Fibroblast of mammary gland (primary cell): ENCODE results near the gene NPEPPS.

Experiments used
- DNase-seq: peaks from one replicate; pipeline ENCODE4 v3.0.0-alpha.2; 2010; ENCODE audit warnings: low read depth
- H3K4me3 ChIP-seq: 2 replicates; pipeline ENCODE4 v1.5.1; 2011; ENCODE audit warnings: low read depth, mild to moderate bottlenecking, low read length, moderate library complexity; ENCODE audit not compliant: control insufficient read depth
- TF ChIP-seq, protein P1 (sequence below): conservative IDR thresholded peaks from 2 replicates; pipeline ENCODE4 v1.5.1; 2011; ENCODE audit warnings: low read depth, low read length, inconsistent platforms; ENCODE audit not compliant: control insufficient read depth, insufficient read depth

NPEPPS gene

GRCh38 chr17:47620503-47621245 lies 89.8 kb downstream of the NPEPPS start:
- DNase-seq = no peak
- H3K4me3 ChIP-seq = no peak overlapping the region
- TF ChIP-seq, protein P1, sequence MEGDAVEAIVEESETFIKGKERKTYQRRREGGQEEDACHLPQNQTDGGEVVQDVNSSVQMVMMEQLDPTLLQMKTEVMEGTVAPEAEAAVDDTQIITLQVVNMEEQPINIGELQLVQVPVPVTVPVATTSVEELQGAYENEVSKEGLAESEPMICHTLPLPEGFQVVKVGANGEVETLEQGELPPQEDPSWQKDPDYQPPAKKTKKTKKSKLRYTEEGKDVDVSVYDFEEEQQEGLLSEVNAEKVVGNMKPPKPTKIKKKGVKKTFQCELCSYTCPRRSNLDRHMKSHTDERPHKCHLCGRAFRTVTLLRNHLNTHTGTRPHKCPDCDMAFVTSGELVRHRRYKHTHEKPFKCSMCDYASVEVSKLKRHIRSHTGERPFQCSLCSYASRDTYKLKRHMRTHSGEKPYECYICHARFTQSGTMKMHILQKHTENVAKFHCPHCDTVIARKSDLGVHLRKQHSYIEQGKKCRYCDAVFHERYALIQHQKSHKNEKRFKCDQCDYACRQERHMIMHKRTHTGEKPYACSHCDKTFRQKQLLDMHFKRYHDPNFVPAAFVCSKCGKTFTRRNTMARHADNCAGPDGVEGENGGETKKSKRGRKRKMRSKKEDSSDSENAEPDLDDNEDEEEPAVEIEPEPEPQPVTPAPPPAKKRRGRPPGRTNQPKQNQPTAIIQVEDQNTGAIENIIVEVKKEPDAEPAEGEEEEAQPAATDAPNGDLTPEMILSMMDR = no peak

DNA sequence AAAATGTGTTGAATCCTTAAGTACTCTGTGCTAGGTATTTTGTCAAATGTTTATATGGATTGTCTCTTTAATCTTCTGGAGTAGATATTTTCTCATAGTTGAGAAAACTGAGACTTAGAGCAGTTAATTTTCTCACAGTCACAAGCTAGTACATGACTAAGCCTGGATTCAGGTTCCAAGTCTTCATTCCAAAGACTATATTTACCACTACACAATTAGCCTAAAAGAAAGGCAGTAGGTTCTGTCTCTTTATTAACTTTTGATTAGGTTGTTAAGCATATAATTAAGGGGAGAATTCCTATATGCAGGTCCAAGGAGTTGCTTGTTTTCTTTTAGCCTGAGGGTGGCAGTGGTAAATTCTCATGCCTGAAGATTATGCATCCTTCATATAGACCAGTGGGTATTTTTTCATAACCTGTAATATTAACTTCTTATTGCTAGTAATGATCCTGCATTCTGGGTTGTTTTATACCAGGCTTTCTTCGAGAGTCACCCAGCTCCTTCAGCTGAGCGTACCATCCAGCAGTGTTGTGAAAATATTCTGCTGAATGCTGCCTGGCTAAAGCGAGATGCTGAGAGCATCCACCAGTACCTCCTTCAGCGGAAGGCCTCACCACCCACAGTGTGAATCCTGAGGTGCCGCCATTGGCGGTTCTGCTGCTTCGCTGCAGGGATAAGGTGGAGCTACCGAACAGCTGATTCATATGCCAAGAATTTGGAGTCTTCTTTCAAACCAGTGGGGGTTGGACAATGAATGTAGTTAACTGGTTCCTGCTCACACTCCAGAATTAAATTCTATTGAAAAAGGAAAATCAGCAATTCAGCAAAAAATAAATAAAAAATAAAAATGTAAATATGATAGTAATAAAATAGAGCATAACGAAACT lies 90.6 kb downstream of the NPEPPS start:
- H3K4me3 ChIP-seq = no peak overlapping the region
- peak; percentile 88 for DNase-seq
- TF ChIP-seq, protein P1 = peak; percentile 13

- H3K4me3 ChIP-seq = no peak overlapping the region
- DNase-seq = no peak
- TF ChIP-seq, protein P1 = no peak
Observed at GRCh38 chr17:47622180-47622549, 91.3 kb downstream of the NPEPPS start.

- no peak overlapping the region for H3K4me3 ChIP-seq
- TF ChIP-seq, protein P1 = no peak
- DNase-seq = no peak
Observed at GRCh38 chr17:47624727-47625068, 93.8 kb downstream of the NPEPPS start.

DNA sequence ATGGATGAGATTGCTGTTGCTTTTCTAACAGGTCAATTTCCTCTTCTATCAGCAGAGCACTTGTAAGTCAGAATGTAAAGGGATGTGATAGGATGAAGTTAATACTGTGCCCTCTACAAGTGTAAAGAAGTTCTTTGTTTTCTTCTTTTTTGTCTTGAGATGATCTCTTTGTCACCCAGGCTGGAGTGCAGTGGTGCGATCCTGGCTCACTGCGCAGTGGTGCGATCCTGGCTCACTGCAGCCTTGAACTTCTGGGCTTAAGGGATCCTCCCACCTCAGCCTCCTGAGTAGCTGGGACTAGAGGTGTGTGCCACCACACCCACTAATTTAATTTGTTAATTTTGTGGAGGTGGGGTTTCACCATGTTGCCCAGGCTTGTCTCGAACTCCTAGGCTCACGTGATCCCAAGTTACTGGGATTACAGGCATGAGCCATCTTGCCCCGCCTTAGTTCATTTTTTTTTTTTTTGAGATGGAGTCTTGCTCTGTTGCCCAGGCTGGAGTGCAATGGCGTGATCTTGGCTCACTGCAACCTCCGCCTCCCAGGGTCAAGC lies 97.2 kb downstream of the NPEPPS start:
- H3K4me3 ChIP-seq = no peak overlapping the region
- DNase-seq = no peak
- TF ChIP-seq, protein P1 = no peak

DNA sequence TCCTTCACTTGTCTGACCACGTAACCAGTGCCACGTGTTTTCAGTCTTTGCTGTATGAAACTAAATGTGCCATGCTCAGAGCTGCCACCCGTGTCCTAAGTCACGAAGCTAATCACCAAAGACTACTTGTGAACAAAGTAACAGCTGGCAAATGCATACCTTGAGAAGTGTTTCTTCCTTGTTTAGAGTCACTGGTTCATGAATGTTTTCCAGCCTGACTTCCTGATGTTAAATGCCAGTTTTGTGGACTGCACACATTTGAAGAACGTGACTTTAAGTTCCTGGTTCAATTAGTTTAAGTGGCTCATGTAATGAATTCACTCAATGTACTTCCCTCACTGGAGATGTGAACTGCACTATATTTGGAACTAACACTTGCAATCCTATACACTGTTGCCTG lies 98.9 kb downstream of the NPEPPS start:
- TF ChIP-seq, protein P1 = no peak
- no peak for DNase-seq
- H3K4me3 ChIP-seq = no peak overlapping the region
